Cerebellar nuclear complex (tissue), 1 donor: Measurements from ENCODE around the gene APBB2.

ENCODE experiments used
- DNase-seq, 2 experiments: peaks; one replicate each; lab custom pipeline; 2025; lab: John Stamatoyannopoulos, UW

The APBB2 gene

GRCh38 chr4:41098093-41099048, 116.0 kb downstream of the APBB2 start:
- DNase-seq: no peak

GRCh38 chr4:41095973-41096372, 118.4 kb downstream of the APBB2 start:
- DNase-seq: no peak

- DNase-seq: no peak
These were observed 119.0 kb downstream of the APBB2 start for GRCh38 chr4:41095192-41095872.

- DNase-seq: no peak
These were observed 122.2 kb downstream of the APBB2 start for GRCh38 chr4:41092128-41092527.

GRCh38 chr4:41081847-41082246, 132.5 kb downstream of the APBB2 start:
- no peak for DNase-seq

- DNase-seq: no peak
These were observed 133.4 kb downstream of the APBB2 start for GRCh38 chr4:41080976-41081375.

GRCh38 chr4:41079881-41080560, 134.3 kb downstream of the APBB2 start:
- DNase-seq: no peak

GRCh38 chr4:41077628-41078027, 136.7 kb downstream of the APBB2 start:
- DNase-seq: no peak

- no peak for DNase-seq
These were observed 137.9 kb downstream of the APBB2 start for GRCh38 chr4:41076481-41076880.

- no peak for DNase-seq
These were observed 140.1 kb downstream of the APBB2 start for GRCh38 chr4:41074215-41074614.

- DNase-seq: no peak
These were observed 142.1 kb downstream of the APBB2 start for GRCh38 chr4:41072021-41072777.

- no peak for DNase-seq
These were observed 143.6 kb downstream of the APBB2 start for GRCh38 chr4:41070516-41071281.

- DNase-seq: no peak
These were observed 144.5 kb downstream of the APBB2 start for GRCh38 chr4:41069838-41070237.

GRCh38 chr4:41069257-41069656, 145.1 kb downstream of the APBB2 start:
- DNase-seq: no peak

GRCh38 chr4:41067369-41067768, 147.0 kb downstream of the APBB2 start:
- no peak for DNase-seq

GRCh38 chr4:41066049-41066448, 148.3 kb downstream of the APBB2 start:
- DNase-seq: no peak

- DNase-seq: no peak
These were observed 148.8 kb downstream of the APBB2 start for GRCh38 chr4:41065434-41066006.

GRCh38 chr4:41064953-41065352, 149.4 kb downstream of the APBB2 start:
- DNase-seq: no peak

- DNase-seq: no peak
These were observed 152.7 kb downstream of the APBB2 start for GRCh38 chr4:41061482-41062185.
